ENCODE data around the gene ETFDH. TPM values are rescaled to one million over a fixed set of nuclear protein-coding genes. Genes with fewer than 3 reads are reported as not detected.

ETFDH gene
- total and polyA plus RNA-seq, 5 donors from 2014 or later = 8.1 to 15.9 (median 9.4) TPM

DNA sequence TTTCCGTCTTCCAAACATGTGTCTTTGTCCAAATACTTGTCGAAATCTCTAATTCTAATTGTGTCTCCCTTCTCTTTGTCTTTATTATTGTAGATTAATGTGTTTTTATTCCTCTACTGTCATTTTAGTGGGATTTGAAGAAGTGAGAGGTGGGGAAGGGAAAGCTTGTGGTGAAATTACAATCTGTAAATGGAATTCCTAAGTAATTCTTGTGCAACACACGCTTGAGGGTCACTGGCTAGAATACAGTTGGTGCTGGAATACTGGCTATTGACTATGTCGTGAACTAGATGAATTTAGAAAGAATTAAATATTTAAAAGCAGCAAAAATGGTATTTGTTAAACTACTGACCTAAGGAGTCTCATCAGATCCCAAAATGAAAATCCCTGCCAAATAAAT lies 86.0 kb downstream of the ETFDH start:
- no peaks in the 10 kb centered on the region for H3K9me3 ChIP-seq (ENCODE audit: control insufficient read depth in 2 of 2, low read length in 2 of 2)
- H3K36me3 ChIP-seq (ENCODE audit: control insufficient read depth, insufficient read depth, low read length) = no peaks in the 10 kb centered on the region
- Mint-ChIP-seq H3K9me3 (peaks cover 0 to 7% (median 0%) of the 10 kb centered on the region in 7 donors), H3K27ac (no peak overlapping the region), H3K4me1 (no peaks in the 10 kb centered on the region), H3K36me3 (no peaks in the 10 kb centered on the region), H3K27me3 (peaks cover 34% of the 10 kb centered on the region), H3K4me3 (no peak overlapping the region)
- DNase-seq (no peak), ATAC-seq (ENCODE audit: low read depth in 2 of 2) (no peak)
- H3K4me3 ChIP-seq (ENCODE audit: low read depth, low read length) = no peak overlapping the region
- H3K27me3 ChIP-seq (ENCODE audit: control insufficient read depth, insufficient read depth, low read length) = peaks cover 6% of the 10 kb centered on the region
- H3K27ac ChIP-seq (ENCODE audit: insufficient read depth, low read length, poor library complexity, severe bottlenecking) = no peak overlapping the region
- H3K4me1 ChIP-seq (ENCODE audit: control insufficient read depth, insufficient read depth, low read length, poor library complexity, severe bottlenecking) = no peaks in the 10 kb centered on the region

DNA sequence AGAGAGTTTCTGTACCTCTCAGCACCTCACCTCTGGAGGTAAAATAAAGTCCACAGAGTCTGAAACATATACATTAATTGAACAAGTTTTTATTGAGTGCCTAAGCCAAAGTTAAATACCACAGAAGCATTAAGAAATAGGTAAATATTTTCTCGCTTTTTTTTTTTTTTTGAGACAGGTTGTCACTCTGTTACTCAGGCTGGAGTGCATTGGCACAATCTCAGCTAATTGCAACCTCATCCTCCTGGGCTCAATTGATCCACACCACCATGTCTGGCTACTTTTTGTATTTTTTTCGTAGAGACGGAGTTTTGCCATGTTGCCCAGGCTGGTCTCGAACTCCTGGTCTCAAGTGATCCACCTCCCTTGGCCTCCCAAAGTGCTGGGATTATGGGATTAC lies 86.6 kb downstream of the ETFDH start:
- H3K4me1 ChIP-seq (ENCODE audit: control insufficient read depth, insufficient read depth, low read length, poor library complexity, severe bottlenecking) = no peaks in the 10 kb centered on the region
- H3K36me3 ChIP-seq (ENCODE audit: control insufficient read depth, insufficient read depth, low read length) = no peaks in the 10 kb centered on the region
- H3K36me3 Mint-ChIP-seq = no peaks in the 10 kb centered on the region
- no peaks in the 10 kb centered on the region for H3K4me1 Mint-ChIP-seq
- ATAC-seq (ENCODE audit: low read depth in 2 of 2) (no peak), DNase-seq (no peak)
- H3K27me3 Mint-ChIP-seq = peaks cover 34% of the 10 kb centered on the region
- H3K4me3 Mint-ChIP-seq = no peak overlapping the region
- H3K27ac Mint-ChIP-seq = no peak overlapping the region
- H3K9me3 ChIP-seq (ENCODE audit: control insufficient read depth in 2 of 2, low read length in 2 of 2) = no peaks in the 10 kb centered on the region
- peaks cover 6% of the 10 kb centered on the region for H3K27me3 ChIP-seq (ENCODE audit: control insufficient read depth, insufficient read depth, low read length)
- H3K4me3 ChIP-seq (ENCODE audit: low read depth, low read length) = no peak overlapping the region
- H3K9me3 Mint-ChIP-seq = peaks cover 0 to 7% (median 0%) of the 10 kb centered on the region in 7 donors
- H3K27ac ChIP-seq (ENCODE audit: insufficient read depth, low read length, poor library complexity, severe bottlenecking) = no peak overlapping the region

Other genes with a start within 250 kb of the ETFDH start
- not detected for gene RXFP1, start 150.4 kb upstream of the ETFDH start, total RNA-seq
- gene RXFP1, start 150.4 kb upstream of the ETFDH start, polyA plus RNA-seq = not detected
- gene C4orf46, start 409 bp upstream of the ETFDH start, total RNA-seq = 6.9 TPM
- 1 to 10 TPM; 4.9 to 7.6 (median 5.1) TPM for gene C4orf46, start 409 bp upstream of the ETFDH start, polyA plus RNA-seq
- 18.3 TPM for gene PPID, start 51.1 kb downstream of the ETFDH start, total RNA-seq
- gene PPID, start 51.1 kb downstream of the ETFDH start, polyA plus RNA-seq = 10 to 100 TPM; 44.6 to 50.4 (median 47.1) TPM
- 8.9 TPM for gene FNIP2, start 96.7 kb downstream of the ETFDH start, total RNA-seq
- 1 to 10 TPM; 1.5 to 3.9 (median 2.1) TPM for gene FNIP2, start 96.7 kb downstream of the ETFDH start, polyA plus RNA-seq